Gastroesophageal sphincter (tissue), 4 donors: ENCODE results near the gene KAT2A. TPM values are rescaled to one million over a fixed set of nuclear protein-coding genes. Genes with fewer than 3 reads are reported as not detected.
A peak's percentile ranks its signal among the peaks of the same experiment; 100 is the strongest.

Experiments
- ATAC-seq: fragments of 150-250 bp; one replicate; pipeline ENCODE4 v1.9.1; 2016; ENCODE audit warnings: mild to moderate bottlenecking, moderate library complexity
- H3K27ac ChIP-seq, 4 donors: fragments of 200-600 bp; sonication (generic) in 3 of 4; 1 replicate in 3 of 4; 2 replicates in 1 of 4; pipeline ENCODE4 v1.5.1; 2016 to 2019
- H3K27me3 ChIP-seq: fragments of 200-600 bp; sonication (generic); one replicate; pipeline ENCODE4 v1.5.1; 2019
- H3K36me3 ChIP-seq, 2 donors: fragments of 200-600 bp; sonication (generic); one replicate each; pipeline ENCODE4 v1.5.1; 2019; ENCODE audit warnings: control low read depth in 1 of 2
- H3K4me1 ChIP-seq, 3 donors: fragments of 200-600 bp; sonication (generic); 1 replicate in 2 of 3; 2 replicates in 1 of 3; pipeline ENCODE4 v1.5.1; 2016 to 2019; ENCODE audit warnings: control low read depth in 2 of 3
- H3K4me3 ChIP-seq, 2 donors: fragments of 200-600 bp; sonication (generic); one replicate each; pipeline ENCODE4 v1.5.1; 2019; ENCODE audit warnings: mild to moderate bottlenecking in 1 of 2, moderate library complexity in 1 of 2
- H3K9me3 ChIP-seq, 3 donors: fragments of 200-600 bp; sonication (generic); one replicate each; pipeline ENCODE4 v1.5.1; 2017 to 2019; ENCODE audit warnings: control low read depth in 2 of 3
- EP300 ChIP-seq: sonication (generic); formaldehyde crosslinking; IDR thresholded peaks from one replicate; pipeline ENCODE4 v1.6.1; 2017; ENCODE audit warnings: antibody characterized with exemption, mild to moderate bottlenecking
- POLR2A ChIP-seq, 2 donors: fragments of 450-650 bp; IDR thresholded peaks; one replicate each; pipeline ENCODE4 v1.6.1; 2017; ENCODE audit warnings: antibody characterized with exemption in 2 of 2, mild to moderate bottlenecking in 2 of 2, moderate library complexity in 1 of 2
- POLR2AphosphoS5 ChIP-seq: sonication (generic); formaldehyde crosslinking; IDR thresholded peaks from one replicate; pipeline ENCODE4 v1.6.1; 2017; ENCODE audit warnings: antibody characterized with exemption
- WGBS, 2 donors: methylation state at CpG; one replicate each; pipeline ENCODE4 v1.1.5; 2018; ENCODE audit warnings: low coverage in 1 of 2; 5-methylcytosine and 5-hydroxymethylcytosine counted together
- total RNA-seq, 4 donors: library from RNA; depleted of rRNA; stranded (reverse); fragments of >200 nt; gene quantifications; one replicate each; pipeline ENCODE4 v1.1.0, GENCODE V29; 2016
- TF ChIP-seq, protein P1 (sequence below), 4 experiments: fragments of 200-600 bp in 2 of 4; fragments of 450-650 bp in 2 of 4; sonication (generic) in 1 of 4; IDR thresholded peaks; one replicate each; pipeline ENCODE4 v1.5.1; 2017 to 2019; ENCODE audit warnings: antibody characterized with exemption in 4 of 4, mild to moderate bottlenecking in 2 of 4, moderate library complexity in 2 of 4

The KAT2A gene
- total RNA-seq, 4 donors from 2014 or later = 10.3 to 51.2 (median 19.3) TPM

- Histone ChIP-seq H3K27me3 (no peaks in the 10 kb centered on the region), H3K4me1 (peaks cover 0 to 92% (median 25%) of the 10 kb centered on the region in 3 donors), H3K4me3 (no peak overlapping the region), H3K36me3 (peaks cover 0 to 22% of the 10 kb centered on the region in 2 donors), H3K27ac (peak overlapping the region in 3 of 4 donors; percentile 59 to 71 (median 61)), H3K9me3 (no peaks in the 10 kb centered on the region)
- peak; percentile 66 for ATAC-seq
- TF ChIP-seq EP300 = no peak
- peak; percentile 42 for TF ChIP-seq POLR2AphosphoS5
- WGBS, 2 donors = 56 to 57% methylated on average over 11 of the region's 15 CpGs
Measured at GRCh38 chr17:42135664-42136653, 14.8 kb upstream of the KAT2A start.

DNA sequence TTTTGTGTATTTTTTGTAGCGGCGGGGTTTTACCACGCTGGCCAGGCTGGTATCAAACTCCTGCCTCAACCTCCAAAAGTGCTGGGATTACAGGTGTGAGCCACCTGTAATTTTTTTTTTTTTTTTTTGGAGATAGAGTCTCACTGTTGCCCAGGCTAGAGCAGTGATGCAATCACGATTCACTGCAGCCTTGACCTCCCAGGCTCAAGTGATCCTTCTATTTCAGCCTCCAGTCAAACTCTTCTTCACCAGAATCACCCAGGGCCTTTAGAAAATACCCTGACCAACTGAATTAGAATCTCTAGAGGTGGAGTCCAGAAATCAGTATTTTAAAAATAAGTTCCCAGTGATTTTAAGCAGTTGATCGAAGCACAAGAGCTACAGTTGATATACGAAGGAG is 14.0 kb upstream of the KAT2A start:
- 78 to 84% methylated on average over 3 to 4 of the region's 6 CpGs for WGBS, 2 donors
- no peak for ATAC-seq
- H3K9me3 ChIP-seq = no peaks in the 10 kb centered on the region
- TF ChIP-seq POLR2A (IDR thresholded peaks at IDR 0.05) = no peak
- TF ChIP-seq, protein P1, sequence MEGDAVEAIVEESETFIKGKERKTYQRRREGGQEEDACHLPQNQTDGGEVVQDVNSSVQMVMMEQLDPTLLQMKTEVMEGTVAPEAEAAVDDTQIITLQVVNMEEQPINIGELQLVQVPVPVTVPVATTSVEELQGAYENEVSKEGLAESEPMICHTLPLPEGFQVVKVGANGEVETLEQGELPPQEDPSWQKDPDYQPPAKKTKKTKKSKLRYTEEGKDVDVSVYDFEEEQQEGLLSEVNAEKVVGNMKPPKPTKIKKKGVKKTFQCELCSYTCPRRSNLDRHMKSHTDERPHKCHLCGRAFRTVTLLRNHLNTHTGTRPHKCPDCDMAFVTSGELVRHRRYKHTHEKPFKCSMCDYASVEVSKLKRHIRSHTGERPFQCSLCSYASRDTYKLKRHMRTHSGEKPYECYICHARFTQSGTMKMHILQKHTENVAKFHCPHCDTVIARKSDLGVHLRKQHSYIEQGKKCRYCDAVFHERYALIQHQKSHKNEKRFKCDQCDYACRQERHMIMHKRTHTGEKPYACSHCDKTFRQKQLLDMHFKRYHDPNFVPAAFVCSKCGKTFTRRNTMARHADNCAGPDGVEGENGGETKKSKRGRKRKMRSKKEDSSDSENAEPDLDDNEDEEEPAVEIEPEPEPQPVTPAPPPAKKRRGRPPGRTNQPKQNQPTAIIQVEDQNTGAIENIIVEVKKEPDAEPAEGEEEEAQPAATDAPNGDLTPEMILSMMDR (IDR thresholded peaks at IDR 0.05) = no peak
- TF ChIP-seq EP300 = no peak
- TF ChIP-seq POLR2AphosphoS5 = no peak
- H3K27ac ChIP-seq = peak overlapping the region in 3 of 4 donors; percentile 59 to 71 (median 61)
- H3K4me3 ChIP-seq = no peak overlapping the region
- peaks cover 0 to 26% of the 10 kb centered on the region in 2 donors for H3K36me3 ChIP-seq
- H3K4me1 ChIP-seq = peaks cover 0 to 96% (median 32%) of the 10 kb centered on the region in 3 donors
- H3K27me3 ChIP-seq = no peaks in the 10 kb centered on the region

- Histone ChIP-seq H3K27me3 (no peaks in the 10 kb centered on the region), H3K36me3 (peaks cover 0 to 42% of the 10 kb centered on the region in 2 donors), H3K4me1 (peaks cover 0 to 95% (median 34%) of the 10 kb centered on the region in 3 donors), H3K9me3 (no peaks in the 10 kb centered on the region), H3K4me3 (no peak overlapping the region), H3K27ac (peak overlapping the region in 3 of 4 donors; percentile 49 to 66 (median 64))
- TF ChIP-seq POLR2A (IDR thresholded peaks at IDR 0.05) = no peak
- no peak for TF ChIP-seq POLR2AphosphoS5
- no peak for TF ChIP-seq EP300
- TF ChIP-seq, protein P1 (IDR thresholded peaks at IDR 0.05) = no peak
- 10 to 42% methylated on average over 2 to 3 of the region's 4 CpGs for WGBS, 2 donors
- no peak for ATAC-seq
Measured at GRCh38 chr17:42133461-42134041, 12.4 kb upstream of the KAT2A start.

DNA sequence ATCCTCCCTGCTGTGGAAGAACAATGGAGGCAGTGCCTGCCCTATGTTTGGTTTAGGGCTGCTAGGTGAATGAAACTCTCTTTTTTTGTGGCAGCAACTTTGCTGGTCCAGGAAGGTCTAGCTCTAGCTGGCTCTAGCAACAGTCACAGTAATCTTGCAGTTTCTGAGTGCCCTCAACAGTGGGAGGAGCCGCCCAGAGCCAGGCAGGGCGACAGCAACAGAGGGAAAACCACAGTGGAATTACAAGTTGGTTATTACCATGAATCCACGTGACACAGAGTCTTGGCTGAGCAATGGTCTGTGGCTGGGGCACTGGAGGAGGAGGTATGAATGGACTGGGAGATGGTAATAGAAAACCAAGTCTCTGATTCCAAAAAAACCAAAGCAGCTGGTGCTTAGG is 11.8 kb upstream of the KAT2A start:
- Histone ChIP-seq H3K9me3 (no peaks in the 10 kb centered on the region), H3K27ac (peak overlapping the region in 3 of 4 donors; percentile 49 to 66 (median 64)), H3K27me3 (no peaks in the 10 kb centered on the region), H3K36me3 (peaks cover 0 to 48% of the 10 kb centered on the region in 2 donors), H3K4me1 (peaks cover 0 to 94% (median 29%) of the 10 kb centered on the region in 3 donors), H3K4me3 (no peak overlapping the region)
- TF ChIP-seq POLR2A (IDR thresholded peaks at IDR 0.05) = no peak
- TF ChIP-seq EP300 = no peak
- TF ChIP-seq, protein P1 (IDR thresholded peaks at IDR 0.05) = no peak
- no peak for TF ChIP-seq POLR2AphosphoS5
- peak; percentile 19 for ATAC-seq
- 63 to 83% methylated on average over 1 of the region's 3 CpGs for WGBS, 2 donors

GRCh38 chr17:42131981-42132432 is 10.8 kb upstream of the KAT2A start:
- peaks cover 0 to 87% (median 29%) of the 10 kb centered on the region in 3 donors for H3K4me1 ChIP-seq
- H3K27ac ChIP-seq = peak overlapping the region in 3 of 4 donors; percentile 49 to 81 (median 64)
- H3K4me3 ChIP-seq = no peak overlapping the region
- peaks cover 0 to 57% of the 10 kb centered on the region in 2 donors for H3K36me3 ChIP-seq
- WGBS, 2 donors = 43 to 49% methylated on average over 3 to 4 of the region's 4 CpGs
- ATAC-seq = no peak
- H3K9me3 ChIP-seq = no peaks in the 10 kb centered on the region
- no peaks in the 10 kb centered on the region for H3K27me3 ChIP-seq
- TF ChIP-seq POLR2AphosphoS5 (no peak), POLR2A (IDR thresholded peaks at IDR 0.05) (no peak), EP300 (no peak)
- TF ChIP-seq, protein P1 (IDR thresholded peaks at IDR 0.05) = no peak
